Ishikawa (cell line): ENCODE measurements around the gene CCDC187.

Source experiments
- CEBPB ChIP-seq: IDR thresholded peaks from 2 replicates; pipeline ENCODE4 v1.6.1; 2012
- EP300 ChIP-seq: IDR thresholded peaks from 2 replicates; pipeline ENCODE4 v1.6.1; 2012; ENCODE audit warnings: borderline replicate concordance
- FOXM1 ChIP-seq: IDR thresholded peaks from 2 replicates; pipeline ENCODE4 v1.6.1; 2012; ENCODE audit warnings: low read depth, borderline replicate concordance
- NFIC ChIP-seq: IDR thresholded peaks from 2 replicates; pipeline ENCODE4 v1.6.1; 2012
- RAD21 ChIP-seq: IDR thresholded peaks from 2 replicates; pipeline ENCODE4 v1.6.1; 2012; ENCODE audit warnings: low read depth
- TAF1 ChIP-seq: IDR thresholded peaks from 2 replicates; pipeline ENCODE4 v1.6.1; 2012; ENCODE audit warnings: low read depth, mild to moderate bottlenecking
- ZBTB7A ChIP-seq: IDR thresholded peaks from 2 replicates; pipeline ENCODE4 v1.6.1; 2012; ENCODE audit warnings: low read depth
- TF ChIP-seq, protein P1 (sequence below): IDR thresholded peaks from 2 replicates; pipeline ENCODE4 v1.6.1; 2012; ENCODE audit warnings: low read depth, mild to moderate bottlenecking

GRCh38 chr9:136208675-136209074 lies 95.2 kb downstream of the CCDC187 start:
- TF ChIP-seq EP300: no peak
- no peak for TF ChIP-seq FOXM1
- TF ChIP-seq CEBPB: no peak
- TF ChIP-seq, protein P1, sequence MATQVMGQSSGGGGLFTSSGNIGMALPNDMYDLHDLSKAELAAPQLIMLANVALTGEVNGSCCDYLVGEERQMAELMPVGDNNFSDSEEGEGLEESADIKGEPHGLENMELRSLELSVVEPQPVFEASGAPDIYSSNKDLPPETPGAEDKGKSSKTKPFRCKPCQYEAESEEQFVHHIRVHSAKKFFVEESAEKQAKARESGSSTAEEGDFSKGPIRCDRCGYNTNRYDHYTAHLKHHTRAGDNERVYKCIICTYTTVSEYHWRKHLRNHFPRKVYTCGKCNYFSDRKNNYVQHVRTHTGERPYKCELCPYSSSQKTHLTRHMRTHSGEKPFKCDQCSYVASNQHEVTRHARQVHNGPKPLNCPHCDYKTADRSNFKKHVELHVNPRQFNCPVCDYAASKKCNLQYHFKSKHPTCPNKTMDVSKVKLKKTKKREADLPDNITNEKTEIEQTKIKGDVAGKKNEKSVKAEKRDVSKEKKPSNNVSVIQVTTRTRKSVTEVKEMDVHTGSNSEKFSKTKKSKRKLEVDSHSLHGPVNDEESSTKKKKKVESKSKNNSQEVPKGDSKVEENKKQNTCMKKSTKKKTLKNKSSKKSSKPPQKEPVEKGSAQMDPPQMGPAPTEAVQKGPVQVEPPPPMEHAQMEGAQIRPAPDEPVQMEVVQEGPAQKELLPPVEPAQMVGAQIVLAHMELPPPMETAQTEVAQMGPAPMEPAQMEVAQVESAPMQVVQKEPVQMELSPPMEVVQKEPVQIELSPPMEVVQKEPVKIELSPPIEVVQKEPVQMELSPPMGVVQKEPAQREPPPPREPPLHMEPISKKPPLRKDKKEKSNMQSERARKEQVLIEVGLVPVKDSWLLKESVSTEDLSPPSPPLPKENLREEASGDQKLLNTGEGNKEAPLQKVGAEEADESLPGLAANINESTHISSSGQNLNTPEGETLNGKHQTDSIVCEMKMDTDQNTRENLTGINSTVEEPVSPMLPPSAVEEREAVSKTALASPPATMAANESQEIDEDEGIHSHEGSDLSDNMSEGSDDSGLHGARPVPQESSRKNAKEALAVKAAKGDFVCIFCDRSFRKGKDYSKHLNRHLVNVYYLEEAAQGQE: no peak
- no peak for TF ChIP-seq ZBTB7A
- no peak for TF ChIP-seq RAD21
- no peak for TF ChIP-seq TAF1
- TF ChIP-seq NFIC: no peak
